ENCODE results near the gene NOPCHAP1. TPM values are rescaled to one million over a fixed set of nuclear protein-coding genes. Genes with fewer than 3 reads are reported as not detected.
"Not testable (repeated sequence)": the region's sequence is repeated elsewhere in the genome, so short reads cannot be mapped to it uniquely, and the experiment has no call there.

Gene NOPCHAP1
- total RNA-seq (2014; rRNA removed; shearing (Covaris generic)) = 8.5 and 10.5 TPM in 2 replicates

GRCh38 chr12:104986022-104986941 is at the start of gene NOPCHAP1:
Gene NOPCHAP1, plus strand, starts transcription at chr12:104986316. Its CDS starts 37 bp downstream, at chr12:104986353.
- DNase-seq (ENCODE audit: low spot score) = peak; percentile 78

- DNase-seq (ENCODE audit: low spot score) = no peak
Observed at GRCh38 chr12:104938371-104938770, 47.7 kb upstream of the NOPCHAP1 start.

DNA sequence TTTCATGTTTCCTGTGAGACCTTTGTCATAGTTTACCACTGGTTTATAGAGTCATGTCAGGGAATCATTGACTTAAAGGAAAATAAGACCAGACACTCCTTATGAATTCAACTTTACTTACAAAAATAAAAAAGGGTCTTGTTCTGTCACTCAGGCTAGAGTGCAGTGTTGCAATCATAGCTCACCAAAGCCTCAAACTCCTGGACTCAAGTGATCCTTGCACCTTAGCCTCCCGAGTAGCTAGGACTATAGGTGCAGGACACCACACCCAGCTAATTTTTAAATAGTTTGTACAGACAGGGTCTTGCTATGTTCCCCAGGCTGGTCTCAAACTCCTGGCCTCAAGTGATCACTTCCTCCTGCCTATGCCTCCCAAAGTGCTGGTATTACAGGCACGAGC is 47.0 kb upstream of the NOPCHAP1 start:
- DNase-seq (ENCODE audit: low spot score) = no peak

DNA sequence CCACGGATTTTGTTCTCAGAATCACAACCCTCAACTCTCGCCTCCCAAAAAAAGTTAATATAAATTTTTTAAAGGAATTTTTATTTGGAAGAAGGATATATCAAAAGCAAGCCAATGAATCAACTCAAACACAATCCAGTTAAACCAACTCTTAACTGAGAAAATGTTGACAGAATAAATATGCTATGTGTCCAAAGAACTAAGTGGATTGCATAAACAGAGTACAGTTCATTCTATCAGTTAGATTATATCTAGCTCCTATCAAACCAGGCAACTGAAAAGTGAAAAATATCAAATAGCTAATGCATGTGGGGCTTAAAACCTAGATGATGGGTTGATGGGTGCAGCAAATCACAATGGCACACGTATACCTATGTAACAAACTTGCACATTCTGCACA is 44.7 kb upstream of the NOPCHAP1 start:
- DNase-seq (ENCODE audit: low spot score) = no peak

DNA sequence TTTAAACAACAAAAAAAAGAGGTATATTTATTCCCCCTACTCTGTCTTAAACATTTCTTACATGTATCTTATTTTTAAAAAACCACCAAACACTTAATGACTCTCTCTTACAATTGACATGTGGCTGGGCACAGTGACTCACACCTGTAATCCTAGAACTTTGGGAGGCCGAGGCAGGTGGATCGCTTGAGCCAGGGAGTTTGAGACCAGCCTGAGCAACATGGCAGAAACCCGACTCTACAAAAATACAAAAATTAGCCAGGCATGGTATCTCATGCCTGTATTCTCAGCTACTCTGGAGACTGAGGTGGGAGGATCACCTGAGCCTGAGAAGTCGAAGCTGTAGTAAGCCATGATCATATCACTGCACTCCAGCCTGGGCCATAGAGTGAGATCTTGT is 44.0 kb upstream of the NOPCHAP1 start:
- no peak for DNase-seq (ENCODE audit: low spot score)

DNA sequence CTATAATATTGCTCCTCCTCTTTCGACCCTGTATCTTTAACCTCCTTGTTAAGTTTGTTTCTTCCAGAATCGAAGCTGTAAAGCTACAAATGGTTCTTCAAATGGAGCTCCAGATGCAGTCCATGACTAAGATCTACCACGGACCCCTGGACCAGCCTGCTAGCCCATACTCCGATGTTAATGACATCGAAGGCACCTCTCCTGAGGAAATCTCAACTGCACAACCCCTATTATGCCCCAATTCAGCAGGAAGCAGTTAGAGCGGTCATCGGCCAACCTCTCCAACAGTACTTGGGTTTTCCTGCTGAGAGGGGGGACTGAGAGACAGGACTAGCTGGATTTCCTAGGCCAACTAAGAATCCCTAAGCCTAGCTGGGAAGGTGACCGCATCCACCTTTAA is 42.7 kb upstream of the NOPCHAP1 start:
- DNase-seq (ENCODE audit: low spot score) = not testable (repeated sequence)

- DNase-seq (ENCODE audit: low spot score) = no peak
Observed at GRCh38 chr12:104944252-104944651, 41.9 kb upstream of the NOPCHAP1 start.

DNA sequence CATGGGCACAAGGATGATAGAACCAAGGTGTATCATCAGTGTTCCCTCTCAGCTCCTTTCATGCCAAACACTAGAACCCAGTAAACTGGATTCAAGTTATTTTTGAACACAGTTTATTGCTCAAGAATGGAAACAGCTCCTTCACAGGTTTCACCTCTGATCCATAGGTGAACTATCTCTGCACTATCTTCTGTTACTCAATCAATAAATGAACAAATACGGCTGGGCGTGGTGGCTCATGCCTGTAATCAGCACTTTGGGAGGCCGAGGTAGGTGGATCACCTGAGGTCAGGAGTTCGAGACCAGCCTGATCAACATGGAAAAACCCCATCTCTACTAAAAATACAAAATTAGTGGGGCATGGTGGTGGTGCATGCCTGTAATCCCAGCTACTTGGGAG is 37.4 kb upstream of the NOPCHAP1 start:
- not testable (repeated sequence) for DNase-seq (ENCODE audit: low spot score)

GRCh38 chr12:104951759-104952509 is 34.2 kb upstream of the NOPCHAP1 start:
- no peak for DNase-seq (ENCODE audit: low spot score)

DNA sequence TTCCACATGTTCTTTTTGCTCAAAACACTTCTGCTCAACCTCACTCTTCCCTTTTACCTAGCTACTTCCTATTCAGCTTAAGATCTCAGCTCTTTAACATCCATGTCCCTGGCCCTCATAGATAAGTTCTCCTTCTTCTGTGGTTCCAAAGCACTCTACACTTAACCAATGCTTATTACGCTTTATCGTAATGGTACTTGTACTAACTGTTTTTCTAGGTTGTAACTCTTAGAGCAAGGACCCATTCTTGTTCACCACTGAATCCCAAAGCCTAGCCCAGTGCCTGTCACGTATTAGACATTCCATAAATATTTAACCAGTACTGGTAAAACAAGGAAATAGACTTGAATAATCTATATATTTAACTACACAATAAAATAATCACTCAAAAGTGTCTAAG is 33.3 kb upstream of the NOPCHAP1 start:
- DNase-seq (ENCODE audit: low spot score) = no peak

- DNase-seq (ENCODE audit: low spot score) = no peak
Observed at GRCh38 chr12:104953323-104953722, 32.8 kb upstream of the NOPCHAP1 start.

DNA sequence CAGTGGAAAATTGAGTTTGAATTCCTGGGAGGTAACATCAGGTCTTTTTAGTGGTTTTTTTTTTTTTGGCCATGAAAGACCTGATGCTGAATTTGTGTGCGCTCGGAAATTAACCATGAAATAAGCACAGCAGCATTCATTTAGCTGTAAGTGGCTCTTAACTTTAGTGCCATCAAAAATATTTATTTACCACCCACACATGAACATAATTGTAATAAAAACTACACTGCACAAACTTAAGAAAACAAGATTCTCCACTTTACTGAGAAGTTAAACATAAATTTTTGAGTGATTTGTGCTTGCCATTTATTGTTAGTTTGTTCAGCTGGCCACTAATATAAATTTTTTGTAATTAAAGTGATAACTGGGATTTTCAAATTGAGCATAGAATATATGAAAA is 30.4 kb upstream of the NOPCHAP1 start:
- no peak for DNase-seq (ENCODE audit: low spot score)

DNA sequence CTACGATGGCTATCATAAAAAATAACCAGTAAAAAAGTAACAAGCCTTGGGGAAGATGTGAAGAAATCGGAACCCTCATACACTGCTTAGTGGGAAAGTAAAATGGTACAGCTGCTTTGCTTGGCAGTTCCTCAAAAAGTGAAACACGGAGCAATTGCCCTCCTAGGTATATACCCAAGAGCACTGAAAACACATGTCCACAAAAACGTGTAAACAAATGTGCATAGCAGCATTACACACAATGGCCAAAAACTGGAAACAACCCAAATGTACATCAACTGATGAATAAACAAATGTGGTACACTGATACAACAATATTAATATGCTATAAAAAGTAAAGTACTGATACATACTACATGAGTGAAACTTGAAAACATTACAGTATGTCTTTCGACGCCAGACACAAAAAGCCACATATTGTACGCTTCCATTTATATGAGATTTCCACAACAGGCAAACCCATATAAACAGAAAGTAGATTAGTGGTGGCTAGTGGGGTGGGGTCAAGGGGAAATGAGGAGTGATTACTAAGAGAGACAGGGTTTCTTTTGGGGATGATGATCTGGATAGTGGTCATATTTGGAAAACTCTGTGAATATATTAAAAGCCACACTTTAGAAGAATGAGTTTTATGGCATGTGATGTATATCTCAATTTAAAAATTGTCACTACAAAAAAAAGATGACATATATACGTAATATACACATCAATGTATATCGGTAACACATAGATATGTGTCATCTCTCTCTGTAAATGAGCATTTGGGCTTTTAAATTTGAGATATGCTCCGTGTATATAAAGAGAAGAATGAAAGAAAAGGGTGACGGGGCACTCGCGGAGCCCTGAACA is 29.0 kb upstream of the NOPCHAP1 start:
- DNase-seq (ENCODE audit: low spot score) = no peak

DNA sequence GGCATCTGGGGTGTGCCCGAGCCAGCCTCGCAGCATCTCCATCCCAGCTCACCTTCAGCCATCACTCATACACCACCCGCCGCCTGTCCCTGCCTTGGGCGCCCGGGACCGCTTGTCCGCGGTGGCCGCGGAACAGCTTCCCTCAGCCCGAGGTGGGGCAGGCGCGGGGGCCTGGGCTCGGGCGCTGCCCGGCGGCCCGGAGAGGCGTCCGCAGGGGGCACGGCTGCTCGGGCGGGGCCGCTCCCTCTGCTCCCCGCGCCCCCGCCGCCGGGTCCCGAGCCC is 28.5 kb upstream of the NOPCHAP1 start:
- DNase-seq (ENCODE audit: low spot score) = no peak

- DNase-seq (ENCODE audit: low spot score) = peak; percentile 80
Observed at GRCh38 chr12:104958001-104958804, 27.9 kb upstream of the NOPCHAP1 start, which contains the start of gene SLC41A2. Gene SLC41A2, minus strand, starts transcription at chr12:104958290. Its CDS starts 29,763 bp downstream, at chr12:104928527.

GRCh38 chr12:104958805-104959334 is 27.2 kb upstream of the NOPCHAP1 start:
- DNase-seq (ENCODE audit: low spot score) = peak; percentile 3

- DNase-seq (ENCODE audit: low spot score) = peak; percentile 22
Observed at GRCh38 chr12:104959335-104959841, 26.7 kb upstream of the NOPCHAP1 start.

- DNase-seq (ENCODE audit: low spot score) = no peak
Observed at GRCh38 chr12:104960464-104960863, 25.7 kb upstream of the NOPCHAP1 start.

DNA sequence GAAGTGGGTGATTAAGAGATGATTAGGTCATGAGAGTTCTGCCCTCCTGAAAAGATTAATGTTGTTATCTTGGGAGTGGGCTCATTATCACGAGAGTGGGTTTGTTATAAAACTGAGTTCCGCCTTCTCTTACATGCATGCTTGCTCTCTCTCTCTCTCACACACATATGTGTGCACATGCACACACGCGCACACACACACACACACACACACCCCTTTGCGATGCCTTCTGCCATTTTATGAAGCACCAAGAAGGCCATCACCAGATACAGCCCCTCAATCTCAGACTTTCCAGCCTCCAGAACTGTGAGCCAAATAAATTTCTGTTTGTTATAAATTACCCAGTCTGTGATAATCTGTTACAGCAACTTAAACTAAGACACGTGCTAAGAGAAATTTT is 22.4 kb upstream of the NOPCHAP1 start:
- DNase-seq (ENCODE audit: low spot score) = no peak

GRCh38 chr12:104964167-104964855 is 21.8 kb upstream of the NOPCHAP1 start:
- no peak for DNase-seq (ENCODE audit: low spot score)
